ENCODE measurements around the gene ODF2.

Gene ODF2

DNA sequence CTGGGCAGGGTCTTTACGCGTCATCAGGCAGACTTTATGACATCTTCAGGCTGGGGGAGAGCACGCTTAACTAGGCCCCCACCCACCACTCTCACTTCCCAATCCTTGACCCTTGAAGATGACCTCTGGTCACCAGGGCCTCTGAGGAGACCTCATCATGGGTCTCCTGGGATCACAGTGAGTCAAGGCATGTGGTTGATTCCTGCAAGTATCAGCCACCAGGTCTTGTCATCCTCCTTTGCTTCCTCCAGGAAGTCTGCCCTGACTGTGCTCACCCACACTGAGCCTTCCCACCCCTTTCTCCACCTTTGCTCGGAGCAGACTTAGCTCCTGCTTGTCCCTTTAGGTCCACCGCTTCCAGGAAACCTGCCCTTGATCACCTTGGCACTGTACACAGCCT lies 17.3 kb downstream of the ODF2 start:
- H3K36me3 ChIP-seq (ENCODE audit: insufficient read depth, low read length) = peaks cover 52% of the 10 kb centered on the region
- DNase-seq = no peak
- TF ChIP-seq, protein P1, sequence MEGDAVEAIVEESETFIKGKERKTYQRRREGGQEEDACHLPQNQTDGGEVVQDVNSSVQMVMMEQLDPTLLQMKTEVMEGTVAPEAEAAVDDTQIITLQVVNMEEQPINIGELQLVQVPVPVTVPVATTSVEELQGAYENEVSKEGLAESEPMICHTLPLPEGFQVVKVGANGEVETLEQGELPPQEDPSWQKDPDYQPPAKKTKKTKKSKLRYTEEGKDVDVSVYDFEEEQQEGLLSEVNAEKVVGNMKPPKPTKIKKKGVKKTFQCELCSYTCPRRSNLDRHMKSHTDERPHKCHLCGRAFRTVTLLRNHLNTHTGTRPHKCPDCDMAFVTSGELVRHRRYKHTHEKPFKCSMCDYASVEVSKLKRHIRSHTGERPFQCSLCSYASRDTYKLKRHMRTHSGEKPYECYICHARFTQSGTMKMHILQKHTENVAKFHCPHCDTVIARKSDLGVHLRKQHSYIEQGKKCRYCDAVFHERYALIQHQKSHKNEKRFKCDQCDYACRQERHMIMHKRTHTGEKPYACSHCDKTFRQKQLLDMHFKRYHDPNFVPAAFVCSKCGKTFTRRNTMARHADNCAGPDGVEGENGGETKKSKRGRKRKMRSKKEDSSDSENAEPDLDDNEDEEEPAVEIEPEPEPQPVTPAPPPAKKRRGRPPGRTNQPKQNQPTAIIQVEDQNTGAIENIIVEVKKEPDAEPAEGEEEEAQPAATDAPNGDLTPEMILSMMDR (IDR thresholded peaks at IDR 0.05; ENCODE audit: borderline replicate concordance, extremely low read depth, low read length, poor library complexity, severe bottlenecking) = no peak
- no peak for TF ChIP-seq EZH2 (IDR thresholded peaks at IDR 0.05; ENCODE audit: borderline replicate concordance, low read depth, low read length, severe bottlenecking)
- H3K79me2 ChIP-seq (ENCODE audit: insufficient read depth, low read length) = no peaks in the 10 kb centered on the region
- H3K4me3 ChIP-seq (ENCODE audit: low read depth in 1 of 2, low read length in 2 of 2) = no peak overlapping the region
- H3K4me2 ChIP-seq (ENCODE audit: insufficient read depth, low read length) = no peak overlapping the region
- peaks cover 7% of the 10 kb centered on the region for H3K4me1 ChIP-seq (ENCODE audit: insufficient read depth, low read length)
- no peak overlapping the region for H3K27ac ChIP-seq (ENCODE audit: low read length)
- no peak for ATAC-seq (ENCODE audit: insufficient read depth, low read depth)
- no peaks in the 10 kb centered on the region for H3K27me3 ChIP-seq (ENCODE audit: insufficient read depth, low read length, poor library complexity)
- 0 out of 2 replicates have a peak, but pooled peaks cover 2% of the 10 kb centered on the region for H4K20me1 ChIP-seq (ENCODE audit: insufficient read depth, low read length)
- no peak overlapping the region for H2AFZ ChIP-seq (ENCODE audit: low read depth, low read length)
- no peaks in the 10 kb centered on the region for H3K9me3 ChIP-seq (ENCODE audit: insufficient read depth, low read length, severe bottlenecking)
- H3K9ac ChIP-seq (ENCODE audit: low read depth, low read length) = no peak overlapping the region

DNA sequence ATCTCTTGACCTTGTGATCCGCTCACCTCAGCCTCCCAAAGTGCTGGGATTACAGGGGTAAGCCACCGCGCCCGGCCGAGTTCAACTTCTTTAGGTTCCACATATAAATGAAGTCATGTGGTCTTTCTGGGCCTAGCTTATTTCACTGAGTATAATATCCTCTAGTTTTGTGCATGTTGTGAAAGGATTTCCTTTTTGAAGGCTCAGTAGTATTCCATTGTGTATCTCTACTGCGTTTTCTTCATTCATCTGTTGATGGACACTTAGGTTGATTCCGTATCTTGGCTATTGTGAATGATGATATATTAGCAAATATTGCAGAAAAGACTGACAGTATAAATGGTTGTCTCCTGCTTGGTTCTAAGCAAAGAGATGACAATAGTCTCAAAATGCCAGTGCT lies 20.1 kb downstream of the ODF2 start:
- Histone ChIP-seq H3K4me3 (ENCODE audit: low read depth in 1 of 2, low read length in 2 of 2) (no peak overlapping the region), H3K27me3 (ENCODE audit: insufficient read depth, low read length, poor library complexity) (no peaks in the 10 kb centered on the region), H3K79me2 (ENCODE audit: insufficient read depth, low read length) (no peaks in the 10 kb centered on the region), H3K27ac (ENCODE audit: low read length) (no peak overlapping the region), H3K4me1 (ENCODE audit: insufficient read depth, low read length) (no peaks in the 10 kb centered on the region), H2AFZ (ENCODE audit: low read depth, low read length) (no peak overlapping the region), H3K4me2 (ENCODE audit: insufficient read depth, low read length) (no peak overlapping the region), H3K9me3 (ENCODE audit: insufficient read depth, low read length, severe bottlenecking) (no peaks in the 10 kb centered on the region), H4K20me1 (ENCODE audit: insufficient read depth, low read length) (peaks cover 4% of the 10 kb centered on the region; the same call in 1 of the 2 replicates), H3K9ac (ENCODE audit: low read depth, low read length) (no peak overlapping the region), H3K36me3 (ENCODE audit: insufficient read depth, low read length) (peaks cover 58% of the 10 kb centered on the region)
- DNase-seq (no peak), ATAC-seq (ENCODE audit: insufficient read depth, low read depth) (no peak)
- no peak for TF ChIP-seq EZH2 (IDR thresholded peaks at IDR 0.05; ENCODE audit: borderline replicate concordance, low read depth, low read length, severe bottlenecking)
- TF ChIP-seq, protein P1 (IDR thresholded peaks at IDR 0.05; ENCODE audit: borderline replicate concordance, extremely low read depth, low read length, poor library complexity, severe bottlenecking) = no peak

DNA sequence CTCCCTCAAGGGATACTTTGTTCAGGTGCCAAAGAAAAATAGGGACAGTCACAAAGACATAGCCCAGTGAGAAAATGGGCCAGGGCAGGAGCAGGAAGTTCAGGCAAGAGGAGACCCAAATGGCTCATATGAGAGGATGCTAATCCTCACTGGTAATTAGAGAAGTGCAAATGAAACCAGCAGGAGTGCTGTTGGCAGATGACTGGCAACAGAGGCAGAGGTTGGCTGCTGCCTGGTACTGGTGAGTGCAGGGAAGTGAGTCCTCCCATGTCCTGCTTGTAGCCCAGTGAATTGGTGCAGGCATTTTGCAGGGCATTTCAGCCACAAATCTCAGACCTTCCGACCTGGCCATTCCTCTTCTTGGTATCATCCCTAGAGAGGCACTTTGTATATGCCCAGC lies 23.5 kb downstream of the ODF2 start:
- H3K79me2 ChIP-seq (ENCODE audit: insufficient read depth, low read length) = no peaks in the 10 kb centered on the region
- H3K27me3 ChIP-seq (ENCODE audit: insufficient read depth, low read length, poor library complexity) = no peaks in the 10 kb centered on the region

More for the DNA sequence above, 23.5 kb downstream of the ODF2 start:
- Histone ChIP-seq H4K20me1 (ENCODE audit: insufficient read depth, low read length) (peaks cover 2% of the 10 kb centered on the region; the same call in 1 of the 2 replicates), H3K9me3 (ENCODE audit: insufficient read depth, low read length, severe bottlenecking) (no peaks in the 10 kb centered on the region), H3K9ac (ENCODE audit: low read depth, low read length) (no peak overlapping the region), H3K4me1 (ENCODE audit: insufficient read depth, low read length) (no peaks in the 10 kb centered on the region), H2AFZ (ENCODE audit: low read depth, low read length) (no peak overlapping the region), H3K4me3 (ENCODE audit: low read depth in 1 of 2, low read length in 2 of 2) (no peak overlapping the region), H3K4me2 (ENCODE audit: insufficient read depth, low read length) (no peak overlapping the region), H3K27ac (ENCODE audit: low read length) (no peak overlapping the region), H3K36me3 (ENCODE audit: insufficient read depth, low read length) (peaks cover 62% of the 10 kb centered on the region)
- ATAC-seq (ENCODE audit: insufficient read depth, low read depth) (no peak), DNase-seq (no peak)
- TF ChIP-seq EZH2 (IDR thresholded peaks at IDR 0.05; ENCODE audit: borderline replicate concordance, low read depth, low read length, severe bottlenecking) = no peak
- TF ChIP-seq, protein P1 (IDR thresholded peaks at IDR 0.05; ENCODE audit: borderline replicate concordance, extremely low read depth, low read length, poor library complexity, severe bottlenecking) = no peak

Data from DND-41 (cell line).